Neural crest cell (in vitro differentiated cells): Measurements from ENCODE around the gene KAT6B. TPM values are rescaled to one million over a fixed set of nuclear protein-coding genes. Genes with fewer than 3 reads are reported as not detected.
A peak's percentile ranks its signal among the peaks of the same experiment; 100 is the strongest.

Experiments
- DNase-seq: peaks from one replicate; pipeline ENCODE4 v3.0.0; 2021; ENCODE audit warnings: low read depth, mixed read lengths, low spot score
- H3K27ac Mint-ChIP-seq: one replicate; pipeline ENCODE4 v1.8.0; 2021; ENCODE audit warnings: mild to moderate bottlenecking, mixed read lengths; ENCODE audit not compliant: unreplicated experiment
- H3K27me3 Mint-ChIP-seq: 2 replicates; pipeline ENCODE4 v1.8.0; 2021; ENCODE audit warnings: low read depth, mild to moderate bottlenecking, mixed read lengths
- H3K36me3 Mint-ChIP-seq: 2 replicates; pipeline ENCODE4 v1.8.0; 2021; ENCODE audit warnings: low read depth, mild to moderate bottlenecking, mixed read lengths
- H3K4me1 Mint-ChIP-seq: 2 replicates; pipeline ENCODE4 v1.8.0; 2021; ENCODE audit warnings: mixed read lengths
- H3K4me3 Mint-ChIP-seq: one replicate; pipeline ENCODE4 v1.8.0; 2021; ENCODE audit warnings: mild to moderate bottlenecking, mixed read lengths
- H3K9me3 Mint-ChIP-seq: 2 replicates; pipeline ENCODE4 v1.8.0; 2021; ENCODE audit warnings: mixed read lengths
- CTCF ChIP-seq: fragments of 200-600 bp; sonication (generic); conservative IDR thresholded peaks from 2 replicates; pipeline ENCODE4 v1.5.0; 2021; ENCODE audit warnings: antibody characterized with exemption, mild to moderate bottlenecking
- total RNA-seq: library from RNA; stranded (reverse); gene quantifications from 2 replicates; pipeline ENCODE4 v1.2.1, GENCODE V29; 2021

The KAT6B gene
- total RNA-seq, 1 donor from 2014 or later = 34.2 TPM

GRCh38 chr10:75061709-75062505, 235.5 kb downstream of the KAT6B start:
- Mint-ChIP-seq H3K4me1 (no peaks in the 10 kb centered on the region), H3K27me3 (no peaks in the 10 kb centered on the region), H3K36me3 (no peaks in the 10 kb centered on the region), H3K4me3 (no peak overlapping the region), H3K27ac (no peak overlapping the region), H3K9me3 (no peaks in the 10 kb centered on the region)
- DNase-seq = no peak
- TF ChIP-seq CTCF = no peak

DNA sequence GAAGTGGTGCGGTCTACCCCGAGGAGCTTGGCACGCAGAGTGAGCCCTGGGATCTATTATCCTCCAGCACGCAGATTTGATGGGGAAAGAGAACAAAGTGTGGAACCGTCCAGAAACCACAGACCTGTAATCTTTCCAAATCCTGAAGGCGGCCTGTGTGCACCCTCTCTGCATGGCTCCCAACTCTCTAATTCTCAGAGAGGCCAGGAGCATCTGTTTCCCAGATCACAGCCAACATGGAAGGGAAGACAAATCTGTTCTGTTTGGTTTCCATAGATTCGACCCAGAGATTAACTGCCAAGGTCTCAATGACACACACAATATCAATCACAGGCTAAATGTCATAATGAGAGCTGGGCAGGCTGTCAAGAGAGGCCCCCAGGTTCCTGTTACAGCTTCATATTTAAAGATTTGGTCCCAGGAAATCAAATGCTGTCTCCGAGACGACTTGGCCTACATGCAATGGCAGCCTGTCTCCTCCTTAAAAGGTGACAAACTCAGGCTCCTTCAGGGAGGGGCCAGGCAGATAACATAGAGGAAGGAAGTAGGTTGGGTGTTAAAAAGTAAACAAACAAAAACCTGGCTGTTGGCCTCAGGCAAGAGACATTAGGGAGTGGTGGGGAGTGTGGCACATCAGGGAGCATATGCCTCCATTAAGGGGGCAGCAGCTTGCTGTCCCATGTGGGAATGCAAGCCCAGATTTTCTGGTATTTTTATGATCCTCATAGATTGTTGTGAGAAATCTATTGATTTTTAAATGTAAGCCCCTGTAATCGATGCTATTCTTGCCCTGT, 236.3 kb downstream of the KAT6B start:
- Mint-ChIP-seq H3K4me3 (no peak overlapping the region), H3K27ac (no peak overlapping the region), H3K4me1 (no peaks in the 10 kb centered on the region), H3K36me3 (no peaks in the 10 kb centered on the region), H3K27me3 (no peaks in the 10 kb centered on the region), H3K9me3 (no peaks in the 10 kb centered on the region)
- TF ChIP-seq CTCF = no peak
- DNase-seq = no peak

GRCh38 chr10:75063461-75064230, 237.2 kb downstream of the KAT6B start:
- no peak for DNase-seq
- no peaks in the 10 kb centered on the region for H3K27me3 Mint-ChIP-seq
- no peaks in the 10 kb centered on the region for H3K36me3 Mint-ChIP-seq
- no peaks in the 10 kb centered on the region for H3K9me3 Mint-ChIP-seq
- no peaks in the 10 kb centered on the region for H3K4me1 Mint-ChIP-seq
- TF ChIP-seq CTCF = no peak
- H3K4me3 Mint-ChIP-seq = no peak overlapping the region
- peak overlapping the region; percentile 71 for H3K27ac Mint-ChIP-seq

DNA sequence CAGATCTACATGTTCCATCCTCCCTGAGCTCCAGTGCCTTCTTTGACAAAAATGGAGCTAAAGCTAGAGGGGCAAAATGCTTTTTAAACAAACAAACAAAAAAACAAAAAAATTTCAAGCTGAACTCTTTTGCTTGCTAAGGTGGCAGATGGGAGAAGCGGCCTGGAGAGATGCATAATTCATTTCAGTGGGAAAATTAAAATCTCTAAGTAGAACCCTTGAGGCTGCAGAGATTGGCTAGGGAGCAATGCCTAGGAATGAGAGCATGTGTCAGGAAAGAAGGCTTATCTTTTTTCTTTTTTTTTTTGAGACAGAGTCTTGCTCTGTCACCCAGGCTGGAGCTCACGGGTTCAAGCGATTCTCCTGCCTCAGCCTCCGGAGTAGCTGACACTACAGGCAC, 238.7 kb downstream of the KAT6B start:
- H3K27me3 Mint-ChIP-seq = no peaks in the 10 kb centered on the region
- H3K4me1 Mint-ChIP-seq = no peaks in the 10 kb centered on the region
- H3K27ac Mint-ChIP-seq = no peak overlapping the region
- no peak for DNase-seq
- no peaks in the 10 kb centered on the region for H3K9me3 Mint-ChIP-seq
- TF ChIP-seq CTCF = no peak
- H3K4me3 Mint-ChIP-seq = no peak overlapping the region
- H3K36me3 Mint-ChIP-seq = no peaks in the 10 kb centered on the region

DNA sequence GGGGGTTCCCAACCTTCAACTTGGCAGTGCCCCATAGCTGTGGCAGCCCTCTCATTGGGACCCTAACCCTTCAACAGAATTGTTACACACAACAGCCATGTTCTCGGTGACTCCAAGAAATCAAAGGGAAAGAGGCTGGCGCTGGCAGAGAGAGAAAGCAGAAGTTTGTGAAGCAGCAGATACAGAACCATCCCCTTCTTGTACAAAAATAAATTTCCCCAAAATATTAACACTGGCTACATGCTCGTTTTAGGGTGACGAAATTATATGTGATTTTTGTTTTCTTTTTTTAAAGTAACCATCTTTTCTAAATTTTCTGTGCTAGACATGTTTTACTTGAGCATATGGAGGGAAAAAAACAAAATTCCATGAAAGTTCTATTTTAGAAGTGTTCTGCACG, 239.9 kb downstream of the KAT6B start:
- H3K27ac Mint-ChIP-seq = no peak overlapping the region
- H3K36me3 Mint-ChIP-seq = no peaks in the 10 kb centered on the region
- no peaks in the 10 kb centered on the region for H3K4me1 Mint-ChIP-seq
- no peaks in the 10 kb centered on the region for H3K27me3 Mint-ChIP-seq
- DNase-seq = no peak
- no peaks in the 10 kb centered on the region for H3K9me3 Mint-ChIP-seq
- TF ChIP-seq CTCF = no peak
- H3K4me3 Mint-ChIP-seq = no peak overlapping the region
